Limb (tissue), 2 donors: ENCODE results near the gene BLVRA.
"Not testable (repeated sequence)": the region's sequence is repeated elsewhere in the genome, so short reads cannot be mapped to it uniquely, and the experiment has no call there.

Source experiments
- DNase-seq, 2 donors: peaks; one replicate each; pipeline ENCODE4 v3.0.0-alpha.2; 2016; ENCODE audit errors: extremely low spot score in 2 of 2

Gene BLVRA

GRCh38 chr7:43799605-43800004 lies 41.1 kb downstream of the BLVRA start:
- no peak for DNase-seq

GRCh38 chr7:43803865-43804264 lies 45.4 kb downstream of the BLVRA start:
- no peak for DNase-seq

- no peak for DNase-seq
These were observed 49.9 kb downstream of the BLVRA start for GRCh38 chr7:43808410-43808809.

- not testable (repeated sequence) for DNase-seq
These were observed 51.9 kb downstream of the BLVRA start for GRCh38 chr7:43810195-43810941.

GRCh38 chr7:43815373-43815772 lies 56.9 kb downstream of the BLVRA start:
- DNase-seq = no peak

GRCh38 chr7:43816046-43816797 lies 57.7 kb downstream of the BLVRA start:
- not testable (repeated sequence) for DNase-seq

- not testable (repeated sequence) for DNase-seq
These were observed 64.9 kb downstream of the BLVRA start for GRCh38 chr7:43823425-43823824.

GRCh38 chr7:43823941-43824340 lies 65.5 kb downstream of the BLVRA start:
- no peak for DNase-seq

- DNase-seq = not testable (repeated sequence)
These were observed 66.0 kb downstream of the BLVRA start for GRCh38 chr7:43824513-43824912.

- DNase-seq = no peak
These were observed 66.5 kb downstream of the BLVRA start for GRCh38 chr7:43824963-43825362.

GRCh38 chr7:43825391-43825808 lies 66.9 kb downstream of the BLVRA start:
- DNase-seq = no peak

- not testable (repeated sequence) for DNase-seq
These were observed 72.4 kb downstream of the BLVRA start for GRCh38 chr7:43830917-43831316.

GRCh38 chr7:43834463-43835251 lies 76.2 kb downstream of the BLVRA start:
- no peak for DNase-seq

GRCh38 chr7:43838201-43838658 lies 79.8 kb downstream of the BLVRA start:
- DNase-seq = no peak

GRCh38 chr7:43843296-43843695 lies 84.8 kb downstream of the BLVRA start:
- no peak for DNase-seq

- no peak for DNase-seq
These were observed 85.8 kb downstream of the BLVRA start for GRCh38 chr7:43844257-43844656.

- no peak for DNase-seq
These were observed 86.2 kb downstream of the BLVRA start for GRCh38 chr7:43844662-43845061.

GRCh38 chr7:43847496-43847895 lies 89.0 kb downstream of the BLVRA start:
- no peak for DNase-seq

GRCh38 chr7:43849047-43849446 lies 90.6 kb downstream of the BLVRA start:
- no peak for DNase-seq

GRCh38 chr7:43850348-43851116 lies 92.1 kb downstream of the BLVRA start:
- DNase-seq = no peak

GRCh38 chr7:43851805-43852204 lies 93.3 kb downstream of the BLVRA start:
- DNase-seq = no peak
